ENCODE measurements around the gene ACACB. TPM values are rescaled to one million over a fixed set of nuclear protein-coding genes. Genes with fewer than 3 reads are reported as not detected.
"Not testable (repeated sequence)": the region's sequence is repeated elsewhere in the genome, so short reads cannot be mapped to it uniquely, and the experiment has no call there.

The ACACB gene
- total RNA-seq, 3 donors from 2014 or later (not counting 1 experiment from before 2014, with no cell fraction given) = 4.1 to 14.3 (median 8.4) TPM

DNA sequence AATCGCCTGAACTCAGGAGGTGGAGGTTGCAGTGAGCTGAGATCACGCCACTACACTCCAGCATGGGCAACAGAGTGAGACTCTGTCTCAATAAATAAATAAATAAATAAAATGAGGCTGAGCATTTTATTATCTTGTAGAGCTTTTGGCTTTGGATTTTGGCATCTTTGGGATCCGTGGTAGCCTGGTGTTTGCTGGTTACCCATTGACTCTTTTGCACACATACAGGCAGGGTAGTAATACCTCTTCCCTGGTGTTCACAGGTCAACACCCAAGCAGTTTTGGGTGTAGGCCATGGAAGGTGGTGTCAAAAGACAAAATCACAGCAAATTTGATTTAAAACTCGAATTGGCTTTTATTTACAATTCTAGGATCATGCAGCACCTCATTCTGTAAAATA is 27.8 kb downstream of the ACACB start:
- no peaks in the 10 kb centered on the region for H3K9me3 ChIP-seq (ENCODE audit: control insufficient read depth, insufficient read depth, low read length)
- no peak overlapping the region for H3K4me3 Mint-ChIP-seq
- 60% methylated on average over 3 of the region's 4 CpGs for WGBS (ENCODE audit: insufficient coverage)
- intact Hi-C loops (cut with micrococcal nuclease) = no loop called here
- no peak for ATAC-seq
- H3K27ac Mint-ChIP-seq = no peak overlapping the region
- no peak overlapping the region for H3K27ac ChIP-seq (ENCODE audit: low read length)
- TF ChIP-seq, protein P1, sequence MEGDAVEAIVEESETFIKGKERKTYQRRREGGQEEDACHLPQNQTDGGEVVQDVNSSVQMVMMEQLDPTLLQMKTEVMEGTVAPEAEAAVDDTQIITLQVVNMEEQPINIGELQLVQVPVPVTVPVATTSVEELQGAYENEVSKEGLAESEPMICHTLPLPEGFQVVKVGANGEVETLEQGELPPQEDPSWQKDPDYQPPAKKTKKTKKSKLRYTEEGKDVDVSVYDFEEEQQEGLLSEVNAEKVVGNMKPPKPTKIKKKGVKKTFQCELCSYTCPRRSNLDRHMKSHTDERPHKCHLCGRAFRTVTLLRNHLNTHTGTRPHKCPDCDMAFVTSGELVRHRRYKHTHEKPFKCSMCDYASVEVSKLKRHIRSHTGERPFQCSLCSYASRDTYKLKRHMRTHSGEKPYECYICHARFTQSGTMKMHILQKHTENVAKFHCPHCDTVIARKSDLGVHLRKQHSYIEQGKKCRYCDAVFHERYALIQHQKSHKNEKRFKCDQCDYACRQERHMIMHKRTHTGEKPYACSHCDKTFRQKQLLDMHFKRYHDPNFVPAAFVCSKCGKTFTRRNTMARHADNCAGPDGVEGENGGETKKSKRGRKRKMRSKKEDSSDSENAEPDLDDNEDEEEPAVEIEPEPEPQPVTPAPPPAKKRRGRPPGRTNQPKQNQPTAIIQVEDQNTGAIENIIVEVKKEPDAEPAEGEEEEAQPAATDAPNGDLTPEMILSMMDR (IDR thresholded peaks at IDR 0.05) = no peak
- no peaks in the 10 kb centered on the region for H3K4me1 Mint-ChIP-seq
- H3K4me3 ChIP-seq (ENCODE audit: low read length) = no peak overlapping the region
- H3K9me3 Mint-ChIP-seq = no peaks in the 10 kb centered on the region
- H3K27me3 ChIP-seq (ENCODE audit: control insufficient read depth, insufficient read depth, low read length) = no peaks in the 10 kb centered on the region
- DNase-seq = no peak
- peaks cover 0 to 4% of the 10 kb centered on the region in 2 donors for H3K27me3 Mint-ChIP-seq (ENCODE audit: low read depth in 2 of 2)
- no peaks in the 10 kb centered on the region for H3K4me1 ChIP-seq (ENCODE audit: control insufficient read depth, insufficient read depth, low read length)
- no peaks in the 10 kb centered on the region for H3K36me3 ChIP-seq (ENCODE audit: control insufficient read depth, insufficient read depth, low read length)
- H3K36me3 Mint-ChIP-seq = no peaks in the 10 kb centered on the region

DNA sequence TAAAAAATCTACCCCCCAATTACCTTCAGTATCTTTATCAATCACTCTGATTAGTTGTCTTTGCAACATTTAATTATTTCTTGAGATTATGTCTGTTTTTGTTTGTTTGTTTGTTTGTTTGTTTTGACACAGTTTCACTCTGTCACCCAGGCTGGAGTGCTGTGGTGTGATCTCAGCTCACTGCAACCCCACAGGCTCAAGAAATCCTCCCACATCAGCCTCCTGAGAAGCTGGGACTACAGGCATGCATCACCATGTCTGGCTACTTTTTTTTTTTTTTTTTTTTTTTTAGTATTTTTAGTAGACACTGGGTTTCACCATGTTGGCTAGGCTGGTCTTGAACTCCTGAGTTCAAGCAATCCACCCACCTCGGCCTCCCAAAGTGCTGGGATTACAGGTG is 30.7 kb downstream of the ACACB start:
- not testable (repeated sequence) for H3K4me1 Mint-ChIP-seq

DNA sequence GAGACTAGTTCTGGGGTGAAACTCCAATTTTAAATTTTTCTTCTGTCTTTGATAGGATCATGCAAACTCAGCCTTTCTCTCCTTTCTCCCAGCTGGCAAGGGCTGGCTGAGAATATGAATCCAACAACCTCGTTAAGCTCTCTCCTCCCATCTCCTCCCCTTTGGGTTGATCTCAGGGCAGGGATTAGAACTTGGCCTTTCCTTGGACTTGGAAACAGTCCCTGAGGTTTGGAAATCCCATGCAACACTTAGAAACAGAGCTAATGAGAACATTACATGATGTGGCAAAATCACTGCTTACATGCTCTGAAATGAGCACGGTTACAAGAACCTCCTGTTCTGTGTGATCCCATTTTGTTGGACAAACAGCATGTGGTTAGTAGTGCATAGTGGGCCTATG is 31.6 kb downstream of the ACACB start:
- no peaks in the 10 kb centered on the region for H3K4me1 ChIP-seq (ENCODE audit: control insufficient read depth, insufficient read depth, low read length)
- 89% methylated on average over 2 of the region's 2 CpGs for whole genome bisulfite sequencing (ENCODE audit: insufficient coverage)
- Mint-ChIP-seq H3K36me3 (no peaks in the 10 kb centered on the region), H3K27ac (no peak overlapping the region), H3K9me3 (no peaks in the 10 kb centered on the region), H3K4me3 (no peak overlapping the region), H3K27me3 (ENCODE audit: low read depth in 2 of 2) (peaks cover 5 to 27% of the 10 kb centered on the region in 2 donors), H3K4me1 (no peaks in the 10 kb centered on the region)
- intact Hi-C loops (cut with micrococcal nuclease) = no loop called here
- no peak overlapping the region for H3K4me3 ChIP-seq (ENCODE audit: low read length)
- TF ChIP-seq, protein P1 (IDR thresholded peaks at IDR 0.05) = no peak
- no peaks in the 10 kb centered on the region for H3K27me3 ChIP-seq (ENCODE audit: control insufficient read depth, insufficient read depth, low read length)
- H3K9me3 ChIP-seq (ENCODE audit: control insufficient read depth, insufficient read depth, low read length) = no peaks in the 10 kb centered on the region
- H3K36me3 ChIP-seq (ENCODE audit: control insufficient read depth, insufficient read depth, low read length) = no peaks in the 10 kb centered on the region
- no peak overlapping the region for H3K27ac ChIP-seq (ENCODE audit: low read length)
- no peak for DNase-seq
- ATAC-seq = no peak

More for the DNA sequence above, 30.7 kb downstream of the ACACB start:
- H3K9me3 ChIP-seq (ENCODE audit: control insufficient read depth, insufficient read depth, low read length); DNase-seq; ATAC-seq; H3K27me3 ChIP-seq (ENCODE audit: control insufficient read depth, insufficient read depth, low read length); H3K27ac Mint-ChIP-seq; H3K4me3 Mint-ChIP-seq; intact Hi-C loops (cut with micrococcal nuclease); H3K4me1 ChIP-seq (ENCODE audit: control insufficient read depth, insufficient read depth, low read length); H3K9me3 Mint-ChIP-seq; H3K36me3 Mint-ChIP-seq; H3K36me3 ChIP-seq (ENCODE audit: control insufficient read depth, insufficient read depth, low read length); H3K4me3 ChIP-seq (ENCODE audit: low read length); H3K27ac ChIP-seq (ENCODE audit: low read length): not testable (repeated sequence)
- H3K27me3 Mint-ChIP-seq (ENCODE audit: low read depth in 2 of 2) = peaks cover 5 to 25% of the 10 kb centered on the region in 2 donors
- 94% methylated on average over 1 of the region's 1 CpG for WGBS (ENCODE audit: insufficient coverage)

DNA sequence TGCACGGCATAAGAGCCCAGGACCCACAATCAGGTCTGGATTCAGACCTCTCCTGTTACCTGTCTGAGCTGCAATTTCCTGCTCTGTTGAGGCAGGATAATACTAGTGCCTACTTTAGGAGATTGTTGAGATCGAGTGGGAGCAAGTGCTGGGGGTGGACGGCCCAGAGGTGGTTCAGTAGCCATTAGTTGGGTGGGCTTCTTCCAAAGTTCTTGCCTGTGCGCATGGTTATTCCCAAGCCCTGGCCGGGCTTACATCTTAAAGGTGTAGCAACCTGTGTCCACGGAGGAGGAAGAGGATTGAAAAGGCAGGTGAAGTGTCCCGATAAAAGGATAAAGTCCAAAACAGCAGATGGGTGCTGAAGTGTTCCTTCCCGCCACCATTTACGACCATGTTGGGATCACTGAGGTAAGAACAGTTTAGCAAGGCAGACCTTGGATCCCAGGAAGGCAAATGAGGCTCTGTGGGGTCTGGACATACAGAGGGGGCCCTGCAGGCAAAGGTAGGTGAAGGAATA is 33.8 kb downstream of the ACACB start:
- H3K4me1 Mint-ChIP-seq = peaks cover 11 to 12% of the 10 kb centered on the region in 2 donors
- ATAC-seq (no peak), DNase-seq (no peak)
- WGBS (ENCODE audit: insufficient coverage) = 91% methylated on average over 9 of the region's 9 CpGs
- no peak overlapping the region for H3K4me3 Mint-ChIP-seq
- Histone ChIP-seq H3K4me3 (ENCODE audit: low read length) (no peak overlapping the region), H3K36me3 (ENCODE audit: control insufficient read depth, insufficient read depth, low read length) (no peaks in the 10 kb centered on the region), H3K9me3 (ENCODE audit: control insufficient read depth, insufficient read depth, low read length) (no peaks in the 10 kb centered on the region), H3K4me1 (ENCODE audit: control insufficient read depth, insufficient read depth, low read length) (peaks cover 13% of the 10 kb centered on the region), H3K27ac (ENCODE audit: low read length) (no peak overlapping the region), H3K27me3 (ENCODE audit: control insufficient read depth, insufficient read depth, low read length) (no peaks in the 10 kb centered on the region)
- H3K27ac Mint-ChIP-seq = no peak overlapping the region
- H3K9me3 Mint-ChIP-seq = no peaks in the 10 kb centered on the region
- H3K36me3 Mint-ChIP-seq = no peaks in the 10 kb centered on the region
- TF ChIP-seq, protein P1 (IDR thresholded peaks at IDR 0.05) = no peak
- intact Hi-C loops (cut with micrococcal nuclease) = no loop called here
- H3K27me3 Mint-ChIP-seq (ENCODE audit: low read depth in 2 of 2) = peaks cover 5 to 27% of the 10 kb centered on the region in 2 donors

Data from natural killer cell (primary cell).